GM10847 (cell line): ENCODE data around the gene XCR1.

ENCODE experiments used
- POLR2A ChIP-seq: IDR thresholded peaks from 2 replicates; pipeline ENCODE4 v1.6.1; 2011; ENCODE audit not compliant: insufficient read length; ENCODE audit errors: extremely low read depth

The XCR1 gene

GRCh38 chr3:45990181-45990580 lies 37.1 kb downstream of the XCR1 start:
- no peak for TF ChIP-seq POLR2A

DNA sequence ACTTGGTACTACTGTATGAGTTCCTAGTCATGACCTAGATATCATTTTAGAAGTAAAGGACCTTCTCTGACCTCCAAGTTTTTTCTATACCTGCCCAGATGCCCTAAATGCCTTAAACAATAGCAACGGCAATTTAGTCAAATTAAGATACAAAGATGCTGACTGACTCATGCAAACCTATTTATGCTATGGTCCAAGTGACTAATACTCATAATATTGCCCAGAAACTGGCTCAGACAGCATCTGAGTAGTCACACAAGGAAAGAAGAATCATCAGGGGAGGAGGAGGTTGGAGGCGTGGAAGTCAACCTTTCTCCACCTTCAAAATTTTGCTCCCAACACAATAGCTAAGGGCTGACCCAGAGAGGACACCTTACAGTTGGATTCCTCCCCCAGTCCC lies 38.5 kb downstream of the XCR1 start:
- TF ChIP-seq POLR2A = no peak

GRCh38 chr3:45988362-45988761 lies 38.9 kb downstream of the XCR1 start:
- no peak for TF ChIP-seq POLR2A

DNA sequence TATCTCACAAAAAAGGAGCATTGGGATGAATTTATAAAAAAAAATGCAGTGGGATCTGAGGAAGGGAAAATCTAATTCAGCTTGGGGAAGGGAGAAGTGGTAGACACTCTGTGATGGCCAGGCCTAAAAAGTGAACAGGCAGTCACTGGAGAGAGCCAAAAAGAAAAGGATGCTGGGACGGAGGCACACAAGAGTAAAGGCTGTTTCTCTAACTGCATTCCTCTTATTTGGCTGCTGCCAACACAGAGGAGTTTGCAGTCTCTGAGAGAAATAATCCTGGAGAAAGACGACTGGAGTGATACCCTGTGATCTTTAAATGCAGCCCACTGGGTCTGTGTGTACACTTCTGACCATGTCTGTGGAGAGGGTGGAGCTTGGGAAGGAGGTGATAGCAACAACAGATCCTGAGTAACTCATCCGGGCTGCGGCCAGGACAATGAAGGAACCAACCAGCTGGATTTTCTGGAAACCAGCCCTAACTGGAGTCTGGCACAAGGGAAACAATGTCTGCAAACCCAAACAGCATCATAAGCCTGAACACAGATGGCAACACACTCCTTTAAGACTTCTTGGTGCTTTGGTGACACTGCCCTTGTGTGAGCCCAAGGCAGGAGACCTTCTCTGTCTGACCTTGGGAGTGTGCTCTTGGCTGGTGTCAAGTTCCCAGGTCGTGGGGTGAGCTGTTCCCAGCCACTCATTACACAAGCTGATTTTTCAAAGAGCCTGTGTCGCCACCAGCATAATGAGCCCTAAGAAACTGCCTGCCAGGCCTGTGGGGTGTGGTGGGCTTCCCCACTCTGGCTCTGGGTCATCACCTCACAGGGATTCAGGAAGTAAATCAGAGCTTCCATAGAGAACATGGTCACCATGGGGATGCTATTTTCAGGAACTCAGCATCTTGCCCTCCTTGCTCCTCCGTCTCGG lies 39.7 kb downstream of the XCR1 start:
- no peak for TF ChIP-seq POLR2A

DNA sequence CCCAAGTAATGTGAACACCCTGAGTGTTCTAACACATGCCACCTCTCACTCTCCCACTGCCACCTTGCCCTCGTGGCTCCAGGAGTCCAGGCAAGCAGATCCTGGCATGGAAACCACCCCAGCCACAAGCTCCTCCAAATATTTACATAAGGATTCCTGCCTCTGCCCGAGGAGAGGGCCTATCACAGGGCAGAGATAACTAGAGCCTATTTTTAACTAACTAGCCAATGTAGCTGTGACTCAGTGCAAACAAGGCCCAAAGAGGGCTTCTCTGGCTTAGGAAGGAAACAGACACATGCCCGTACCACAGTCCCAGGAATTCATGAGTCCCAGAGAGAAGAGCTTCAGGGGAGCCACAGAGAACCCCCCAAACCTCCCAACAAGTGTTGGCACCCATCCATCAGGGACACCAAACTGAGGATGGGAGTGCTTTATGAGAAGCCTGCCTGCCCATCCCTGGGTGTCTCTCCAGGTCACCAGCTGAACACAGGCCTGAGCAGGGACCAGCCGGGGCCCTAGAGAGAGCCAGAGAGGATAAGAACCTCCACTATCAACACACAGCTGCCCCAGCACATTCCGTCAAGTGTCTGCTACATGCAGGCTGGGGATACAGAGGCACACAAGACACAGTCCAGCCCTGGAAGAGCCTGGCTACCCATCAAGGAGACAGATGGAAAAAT lies 40.8 kb downstream of the XCR1 start:
- no peak for TF ChIP-seq POLR2A

DNA sequence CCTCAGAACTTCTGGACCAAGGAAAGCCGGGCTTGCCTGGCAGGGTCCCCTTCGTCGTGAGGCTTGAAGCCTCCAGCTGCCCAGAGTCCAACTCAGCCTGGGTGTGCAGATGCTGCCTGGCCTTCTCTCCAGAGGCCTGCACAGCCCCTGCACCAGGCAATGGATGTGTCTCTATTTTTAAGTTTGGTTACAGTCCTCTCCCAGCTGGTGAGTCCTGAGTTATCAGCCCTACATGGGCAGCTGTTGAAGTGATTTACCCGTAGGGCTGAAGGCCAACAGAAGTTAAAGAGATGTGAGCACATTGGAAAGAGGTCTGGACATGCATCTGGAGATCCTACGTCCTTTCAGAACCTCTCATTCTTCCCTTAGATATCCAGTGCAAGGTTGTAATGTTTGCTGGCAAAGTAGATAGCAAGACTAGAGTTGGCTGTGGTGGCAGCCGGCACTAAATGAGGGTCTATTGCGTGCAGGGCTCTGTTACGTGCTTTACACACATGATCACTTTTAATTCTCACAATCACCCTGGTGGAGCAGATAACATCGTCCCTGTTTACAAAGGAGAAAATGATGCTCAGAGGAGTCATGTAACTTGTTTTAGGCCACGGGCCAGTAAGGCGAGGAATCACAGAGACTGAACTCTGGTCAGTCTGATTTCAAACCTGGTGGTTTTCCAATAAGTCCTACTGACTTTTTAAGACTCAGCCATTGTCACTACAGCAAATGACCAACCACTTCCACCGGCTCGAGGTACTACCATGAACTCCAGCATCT lies 41.6 kb downstream of the XCR1 start:
- no peak for TF ChIP-seq POLR2A

GRCh38 chr3:45984331-45985312 lies 42.7 kb downstream of the XCR1 start:
- TF ChIP-seq POLR2A = no peak

DNA sequence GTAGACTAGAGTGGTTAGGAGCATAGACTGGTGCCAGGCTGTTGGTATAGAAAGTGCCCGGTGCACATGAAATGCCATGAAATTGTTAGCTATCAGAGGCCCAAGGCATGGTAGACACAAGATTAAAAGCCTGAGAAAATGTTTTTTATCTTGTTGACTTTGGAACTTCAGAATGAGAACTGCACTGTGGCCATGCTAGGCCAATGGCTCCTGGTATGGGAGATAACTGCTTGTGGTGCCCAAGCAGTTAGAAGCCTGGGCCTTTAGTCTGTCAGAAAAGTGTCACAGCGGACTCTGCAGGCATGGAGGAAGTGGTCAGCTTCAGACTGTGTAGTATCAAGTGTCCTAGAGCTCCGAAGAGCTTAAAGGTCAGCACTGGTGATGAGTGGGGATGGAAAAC lies 43.5 kb downstream of the XCR1 start:
- TF ChIP-seq POLR2A = no peak

DNA sequence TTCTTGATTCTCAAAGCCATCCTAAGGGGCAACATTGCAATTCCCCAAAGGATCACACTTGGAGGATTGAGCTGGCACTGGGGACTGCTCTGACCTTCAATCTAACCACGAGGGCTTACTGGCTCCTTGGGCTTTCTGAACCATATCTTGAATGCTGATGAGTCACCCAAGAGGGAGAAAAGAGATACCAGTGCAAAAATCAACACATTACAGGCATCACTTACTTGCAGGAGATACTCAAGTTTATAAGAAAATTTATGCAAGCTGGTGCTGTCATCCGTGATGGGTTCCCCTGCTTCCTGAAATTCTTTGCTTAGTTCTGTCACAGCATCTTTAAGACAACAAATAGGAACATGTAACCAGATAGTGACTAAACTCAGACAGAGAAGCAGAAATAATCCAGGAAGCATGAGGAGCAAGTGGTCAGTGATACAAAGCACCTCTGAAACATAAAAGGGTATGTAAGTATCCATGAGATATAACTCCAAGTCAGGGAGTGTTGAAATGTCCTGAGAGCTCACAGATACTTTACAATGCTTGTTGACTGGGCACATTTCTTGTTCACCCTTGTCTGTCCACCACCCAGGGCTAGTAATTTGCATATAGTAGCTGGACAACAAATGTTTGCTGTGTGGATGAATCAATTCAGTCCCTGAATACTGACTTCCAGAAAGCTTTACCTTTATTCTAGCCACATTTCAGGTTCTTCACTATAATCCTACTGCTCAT lies 45.8 kb downstream of the XCR1 start:
- no peak for TF ChIP-seq POLR2A

DNA sequence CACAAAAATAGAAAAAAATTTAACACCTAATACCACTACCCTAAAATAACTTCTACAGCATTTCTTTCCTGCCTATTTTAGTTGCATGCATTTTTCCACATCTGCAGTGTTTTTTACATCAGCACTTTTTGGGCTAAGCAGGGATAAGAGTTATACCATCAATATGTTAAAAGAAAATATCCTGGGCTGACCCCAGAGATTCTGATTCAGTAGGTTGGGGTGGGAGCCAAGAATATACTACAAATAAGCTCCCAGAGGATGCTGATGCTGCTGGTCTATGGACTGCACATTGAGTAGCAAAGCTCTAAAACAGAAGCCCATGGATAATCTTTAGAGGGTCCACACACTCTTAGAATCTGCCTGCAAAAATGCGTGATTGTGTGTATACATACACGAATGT lies 46.5 kb downstream of the XCR1 start:
- TF ChIP-seq POLR2A = no peak

DNA sequence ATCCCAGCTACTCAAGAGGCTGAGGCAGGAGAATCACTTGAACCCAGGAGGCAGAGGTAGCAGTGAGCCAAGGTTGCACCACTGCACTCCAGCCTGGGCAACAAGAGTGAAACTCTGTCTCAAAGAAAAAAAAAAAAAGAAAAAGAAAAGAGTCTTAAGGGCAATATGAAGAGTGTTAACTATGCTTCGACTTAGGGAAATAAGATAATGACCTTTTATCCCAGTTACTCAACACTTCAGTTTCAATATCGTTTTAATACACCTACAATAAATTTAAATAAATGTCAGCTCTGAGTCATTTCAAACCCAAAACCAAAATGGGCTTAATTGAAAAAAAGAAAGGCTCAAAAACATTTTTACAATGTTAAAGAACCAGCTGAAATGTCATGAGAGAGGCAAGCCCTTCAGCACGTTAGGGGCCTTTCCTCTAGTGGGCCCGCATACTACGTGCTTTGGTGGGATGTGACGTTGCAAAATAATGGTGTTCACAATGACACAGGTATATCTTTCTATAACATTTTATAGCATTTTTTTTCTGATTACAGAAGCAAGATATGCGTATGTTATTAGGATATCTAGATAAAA lies 47.0 kb downstream of the XCR1 start:
- no peak for TF ChIP-seq POLR2A

DNA sequence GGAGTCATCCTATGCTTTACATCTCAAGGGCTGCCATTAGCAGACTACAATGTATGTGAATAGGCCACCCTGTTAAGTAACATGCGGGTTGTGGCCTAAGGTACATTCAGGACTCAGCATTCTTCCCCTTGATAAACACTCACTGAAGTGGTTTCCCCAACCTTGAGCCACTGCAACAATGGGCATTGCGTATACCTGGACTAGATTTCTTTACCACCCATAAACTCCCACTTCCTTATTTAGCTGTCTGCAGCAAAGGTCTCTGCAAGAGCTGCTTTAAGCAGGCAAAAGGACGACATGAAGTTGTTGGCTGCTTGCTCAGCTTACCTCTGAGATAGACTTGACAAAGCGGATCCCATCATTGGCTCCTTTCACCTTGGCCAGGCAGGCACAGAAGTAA lies 47.9 kb downstream of the XCR1 start:
- TF ChIP-seq POLR2A = no peak

- TF ChIP-seq POLR2A = no peak
Measured at GRCh38 chr3:45978006-45978761, 49.1 kb downstream of the XCR1 start.
